C4-2B (cell line): ENCODE data around the gene CDH23.

Source experiments
- H3K27ac ChIP-seq: fragments of 450-650 bp; 2 replicates; pipeline ENCODE4 v1.5.1; 2017
- ZFX ChIP-seq: fragments of 450-650 bp; IDR thresholded peaks from 2 replicates; pipeline ENCODE4 v1.6.1; 2017
- TF ChIP-seq, protein P1 (sequence below): fragments of 450-650 bp; conservative IDR thresholded peaks from 2 replicates; pipeline ENCODE4 v1.5.1; 2017; ENCODE audit warnings: mild to moderate bottlenecking

Gene CDH23

DNA sequence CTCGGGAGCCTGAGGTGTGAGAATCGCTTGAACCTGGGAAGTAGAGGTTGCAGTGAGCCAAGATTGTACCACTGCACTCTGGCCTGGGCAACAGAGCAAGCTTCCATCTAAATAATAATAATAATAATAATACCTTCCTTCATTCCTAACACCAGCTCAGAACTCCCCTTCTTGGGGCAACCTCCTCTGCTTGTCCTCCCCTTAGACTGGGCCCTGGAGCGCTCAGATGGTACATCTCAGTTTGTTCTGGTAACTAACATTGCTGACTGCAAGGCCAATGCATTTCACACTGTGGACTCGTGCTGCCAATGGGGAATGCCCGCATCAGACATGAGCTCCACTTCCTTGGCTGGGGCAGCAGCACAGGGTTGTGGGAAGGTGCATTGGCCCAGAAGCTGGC lies 245.3 kb downstream of the CDH23 start:
- TF ChIP-seq ZFX, result no peak
- TF ChIP-seq, protein P1, sequence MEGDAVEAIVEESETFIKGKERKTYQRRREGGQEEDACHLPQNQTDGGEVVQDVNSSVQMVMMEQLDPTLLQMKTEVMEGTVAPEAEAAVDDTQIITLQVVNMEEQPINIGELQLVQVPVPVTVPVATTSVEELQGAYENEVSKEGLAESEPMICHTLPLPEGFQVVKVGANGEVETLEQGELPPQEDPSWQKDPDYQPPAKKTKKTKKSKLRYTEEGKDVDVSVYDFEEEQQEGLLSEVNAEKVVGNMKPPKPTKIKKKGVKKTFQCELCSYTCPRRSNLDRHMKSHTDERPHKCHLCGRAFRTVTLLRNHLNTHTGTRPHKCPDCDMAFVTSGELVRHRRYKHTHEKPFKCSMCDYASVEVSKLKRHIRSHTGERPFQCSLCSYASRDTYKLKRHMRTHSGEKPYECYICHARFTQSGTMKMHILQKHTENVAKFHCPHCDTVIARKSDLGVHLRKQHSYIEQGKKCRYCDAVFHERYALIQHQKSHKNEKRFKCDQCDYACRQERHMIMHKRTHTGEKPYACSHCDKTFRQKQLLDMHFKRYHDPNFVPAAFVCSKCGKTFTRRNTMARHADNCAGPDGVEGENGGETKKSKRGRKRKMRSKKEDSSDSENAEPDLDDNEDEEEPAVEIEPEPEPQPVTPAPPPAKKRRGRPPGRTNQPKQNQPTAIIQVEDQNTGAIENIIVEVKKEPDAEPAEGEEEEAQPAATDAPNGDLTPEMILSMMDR, result no peak
- no peak overlapping the region for H3K27ac ChIP-seq

DNA sequence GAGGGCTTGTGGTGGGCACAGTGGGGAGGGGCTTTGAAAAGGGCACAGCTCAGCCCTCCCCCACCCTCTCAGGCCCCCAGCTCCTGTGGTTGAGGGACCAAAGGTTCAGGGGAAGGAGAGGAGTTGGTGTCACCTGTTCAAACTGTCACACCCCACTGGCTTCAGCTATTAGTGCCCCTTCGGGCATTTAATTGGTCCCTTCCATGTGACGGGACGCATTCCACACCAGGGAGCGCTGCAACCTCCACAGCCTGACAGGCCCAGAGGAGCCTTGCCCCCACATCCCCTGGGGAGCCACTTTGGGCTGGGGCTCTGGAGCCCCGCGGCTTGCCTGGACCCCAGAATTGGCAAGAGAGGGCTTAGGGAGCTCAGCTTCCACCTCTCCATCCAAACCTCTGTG lies 247.2 kb downstream of the CDH23 start:
- H3K27ac ChIP-seq, result no peak overlapping the region
- TF ChIP-seq, protein P1, result no peak
- no peak for TF ChIP-seq ZFX

DNA sequence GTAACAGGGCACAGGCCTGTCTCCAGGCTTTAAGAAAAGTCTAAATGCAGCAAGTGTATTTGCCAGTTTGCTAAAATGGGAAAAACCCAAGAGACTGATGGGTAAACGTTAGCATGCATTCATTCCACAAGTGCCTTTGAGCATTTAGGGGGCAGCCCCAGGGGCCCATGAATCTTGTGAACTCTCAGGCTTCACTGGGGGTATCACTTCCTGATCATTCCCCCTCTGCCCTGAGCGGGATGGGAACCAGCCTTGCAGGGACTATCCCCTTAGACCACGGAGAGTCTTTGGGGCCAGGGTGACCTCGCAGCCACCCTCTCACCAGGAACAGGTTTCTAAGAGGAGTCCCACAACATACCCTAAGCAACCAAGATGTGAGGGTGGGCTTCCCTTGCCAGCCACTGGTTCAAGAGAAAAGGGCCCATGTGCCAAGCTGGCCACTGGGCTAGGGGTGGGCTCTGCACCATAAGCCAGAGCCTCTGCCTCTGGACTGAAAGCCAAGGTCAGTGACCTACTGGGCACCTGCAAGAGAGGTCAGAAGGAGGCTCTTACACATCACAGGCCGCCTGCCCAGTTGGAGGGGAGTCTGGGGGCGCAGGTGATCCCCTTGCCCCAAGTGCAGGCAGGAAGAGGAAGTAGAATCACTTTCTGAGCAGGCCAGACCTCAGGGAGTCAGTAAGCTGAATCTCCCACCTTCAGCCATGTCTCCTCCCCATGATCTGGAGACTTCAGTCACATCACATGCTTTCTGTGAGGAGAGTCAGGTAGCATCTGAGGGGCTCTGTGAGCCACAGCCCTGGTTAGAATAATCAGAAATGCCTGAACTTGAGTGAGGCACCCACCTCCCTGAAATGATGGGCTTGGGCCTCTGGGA lies 247.8 kb downstream of the CDH23 start:
- no peak for TF ChIP-seq ZFX
- TF ChIP-seq, protein P1, result no peak
- no peak overlapping the region for H3K27ac ChIP-seq

DNA sequence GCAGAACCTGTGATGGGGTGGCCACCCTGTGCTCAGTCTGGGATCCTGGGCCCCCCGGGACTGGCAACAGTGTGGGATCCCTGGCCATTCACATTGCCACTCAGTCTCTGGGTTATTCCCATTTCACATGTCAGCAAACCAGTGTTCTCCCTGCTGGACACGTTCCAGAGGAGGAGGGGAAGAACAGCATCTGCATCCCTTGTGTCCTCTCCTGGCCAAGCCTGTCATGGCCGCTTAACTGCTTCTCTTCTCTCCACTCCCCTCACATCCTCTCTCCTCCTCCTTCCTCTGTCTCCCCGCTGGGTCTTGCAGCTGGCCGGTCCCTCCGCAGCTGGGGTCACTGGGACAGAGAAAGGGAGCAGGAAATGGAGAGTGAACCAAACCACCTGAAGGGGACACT lies 248.5 kb downstream of the CDH23 start:
- H3K27ac ChIP-seq, result no peak overlapping the region
- no peak for TF ChIP-seq ZFX
- TF ChIP-seq, protein P1, result no peak

DNA sequence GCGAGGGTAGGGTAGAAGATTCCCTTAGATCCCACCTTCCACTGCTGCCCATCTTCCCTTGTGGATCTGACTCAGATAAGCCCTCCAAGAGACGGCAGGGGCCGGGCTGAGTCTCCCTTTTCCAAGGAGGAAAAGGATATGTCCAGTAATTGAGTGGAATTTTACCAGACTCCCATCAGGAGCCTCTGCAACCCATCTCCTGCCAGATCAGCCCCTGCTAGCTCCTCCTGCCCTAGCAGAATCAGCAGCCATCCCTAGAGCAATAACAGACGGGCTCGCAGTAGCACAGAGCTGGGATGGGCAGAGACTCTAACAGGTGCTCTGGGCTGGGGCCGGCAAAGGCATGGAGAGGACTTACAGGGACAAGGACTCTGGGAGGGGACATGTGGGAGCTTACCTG lies 249.3 kb downstream of the CDH23 start:
- no peak overlapping the region for H3K27ac ChIP-seq
- TF ChIP-seq, protein P1, result no peak
- no peak for TF ChIP-seq ZFX

DNA sequence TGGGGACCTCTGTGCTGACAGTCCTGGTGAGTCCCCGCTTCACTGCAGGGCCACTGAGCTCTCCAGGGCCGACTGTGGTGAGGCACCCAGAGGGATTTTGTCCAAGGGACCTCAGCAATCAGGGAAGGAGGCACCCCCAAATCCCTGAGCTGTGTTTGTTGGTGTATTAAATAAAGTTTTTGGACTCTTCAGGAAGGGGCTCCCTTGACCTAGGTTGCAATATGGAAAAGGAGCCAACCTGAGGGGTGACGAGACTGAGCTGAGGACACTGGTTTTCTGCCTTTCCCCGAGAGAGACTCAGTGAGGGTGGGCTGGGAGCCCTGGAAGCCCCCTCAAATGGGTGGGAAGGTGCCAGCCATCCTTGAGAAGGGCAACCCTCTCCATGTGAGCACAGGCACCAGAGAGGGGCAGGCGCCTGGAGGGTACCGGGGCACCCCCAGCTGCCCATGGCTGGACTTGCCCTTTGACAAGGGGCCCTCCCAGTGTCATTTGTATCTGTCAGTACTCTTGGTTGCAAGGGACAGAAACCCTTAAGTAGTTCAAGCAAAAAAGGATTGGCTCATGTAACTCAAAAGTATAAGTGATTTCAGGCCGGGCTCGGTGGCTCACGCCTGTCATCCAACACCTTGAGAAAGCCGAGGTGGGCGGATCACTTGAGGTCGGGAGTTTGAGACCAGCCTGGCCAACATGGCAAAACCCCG lies 250.0 kb downstream of the CDH23 start:
- no peak overlapping the region for H3K27ac ChIP-seq
- no peak for TF ChIP-seq ZFX
- TF ChIP-seq, protein P1, result no peak

DNA sequence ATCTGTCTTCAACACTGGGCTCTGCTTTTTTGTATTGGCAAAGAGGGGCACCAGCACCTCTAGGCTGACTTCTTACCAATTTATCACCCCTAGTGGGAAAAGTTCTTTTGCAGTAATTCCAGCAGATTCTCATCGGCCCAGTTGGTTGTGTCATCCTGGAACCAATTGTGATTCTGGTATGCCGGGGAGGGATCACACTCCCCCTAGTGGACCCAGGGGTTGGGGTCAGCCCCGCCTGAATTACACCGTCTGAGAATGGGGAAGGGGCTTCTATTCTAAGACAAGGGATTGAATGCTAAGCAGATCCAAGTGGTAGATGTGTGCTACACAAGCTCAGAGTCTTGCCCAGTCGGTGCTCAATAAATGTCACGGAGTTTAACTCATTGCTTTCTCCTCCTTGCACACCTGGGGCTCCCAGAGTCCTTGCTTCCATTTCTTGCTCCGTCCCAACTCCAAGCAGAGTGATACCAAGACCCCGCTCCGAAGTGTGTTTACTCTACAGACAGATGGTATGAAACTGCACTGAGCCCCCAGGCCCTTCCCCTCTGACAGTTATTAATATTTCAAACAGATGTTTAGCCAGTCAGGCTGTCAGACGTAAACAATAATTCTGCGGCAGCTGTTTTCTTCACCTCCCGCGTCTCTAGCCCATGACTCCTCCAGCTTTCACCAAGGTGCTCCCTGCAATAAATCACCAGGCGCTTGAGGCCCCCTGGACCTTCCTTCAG lies 251.0 kb downstream of the CDH23 start:
- no peak overlapping the region for H3K27ac ChIP-seq

More for the DNA sequence above, 251.0 kb downstream of the CDH23 start:
- TF ChIP-seq, protein P1, result no peak; the same call in 1 of the 2 replicates
- no peak for TF ChIP-seq ZFX
